HepG2 (cell line): ENCODE measurements around the gene RGL1.

ENCODE experiments used
- CREB1 ChIP-seq, 2 experiments: fragments of 450-650 bp in 1 of 2; IDR thresholded peaks; 2 replicates each; pipeline ENCODE4 v1.6.1; 2016 to 2017; ENCODE audit warnings: control low read depth in 1 of 2, mild to moderate bottlenecking in 1 of 2, missing compliant biosample characterization in 1 of 2, missing genetic modification characterization in 1 of 2
- MXD1 ChIP-seq: sonication (generic); formaldehyde crosslinking; IDR thresholded peaks from 2 replicates; pipeline ENCODE4 v1.4.0; 2020; ENCODE audit warnings: mild to moderate bottlenecking, missing genetic modification reagents
- PRDM15 ChIP-seq: sonication (generic); formaldehyde crosslinking; IDR thresholded peaks from 2 replicates; pipeline ENCODE4 v1.4.0; 2020; ENCODE audit warnings: missing genetic modification reagents
- ZBTB37 ChIP-seq: sonication (generic); formaldehyde crosslinking; IDR thresholded peaks from 2 replicates; pipeline ENCODE4 v1.4.0; 2020; ENCODE audit warnings: mild to moderate bottlenecking, missing genetic modification reagents
- ZFP41 ChIP-seq: sonication (generic); formaldehyde crosslinking; IDR thresholded peaks from 2 replicates; pipeline ENCODE4 v1.4.0; 2020; ENCODE audit warnings: mild to moderate bottlenecking, missing genetic modification reagents, borderline replicate concordance

- TF ChIP-seq PRDM15 (CRISPR knock-in tag) (no peak), CREB1 (IDR thresholded peaks at IDR 0.05) (no peak), CREB1 (CRISPR knock-in tag; IDR thresholded peaks at IDR 0.05) (no peak), ZFP41 (CRISPR knock-in tag) (no peak), MXD1 (CRISPR knock-in tag) (no peak), ZBTB37 (CRISPR knock-in tag) (no peak)
Observed at GRCh38 chr1:183957216-183957830, 152.4 kb downstream of the RGL1 start.
